SJSA1 (cell line): ENCODE measurements around the gene RPUSD1. TPM values are rescaled to one million over a fixed set of nuclear protein-coding genes. Genes with fewer than 3 reads are reported as not detected.
A peak's percentile ranks its signal among the peaks of the same experiment; 100 is the strongest.

Experiments
- DNase-seq, 2 experiments: peaks; one replicate each; pipeline ENCODE4 v3.0.0-alpha.2; 2015 to 2020; ENCODE audit warnings: low spot score in 2 of 2, low read depth in 1 of 2
- H3K27ac ChIP-seq: fragments of 250-450 bp; sonication (Bioruptor Pico); 2 replicates; pipeline ENCODE4 v1.5.1; 2020; ENCODE audit warnings: mild to moderate bottlenecking, moderate library complexity
- H3K27me3 ChIP-seq: fragments of 250-450 bp; sonication (Bioruptor Pico); replicated peaks from 2 replicates; pipeline ENCODE4 v1.5.1; 2020; ENCODE audit warnings: mild to moderate bottlenecking, moderate library complexity
- H3K36me3 ChIP-seq: fragments of 250-450 bp; sonication (Bioruptor Pico); 2 replicates; pipeline ENCODE4 v1.5.1; 2020; ENCODE audit warnings: mild to moderate bottlenecking
- H3K4me1 ChIP-seq: fragments of 250-450 bp; sonication (Bioruptor Pico); replicated peaks from 2 replicates; pipeline ENCODE4 v1.6.1; 2021; ENCODE audit warnings: mild to moderate bottlenecking
- H3K4me3 ChIP-seq: fragments of 250-450 bp; sonication (Bioruptor Pico); 2 replicates; pipeline ENCODE4 v1.5.1; 2020; ENCODE audit warnings: mild to moderate bottlenecking
- H3K9me3 ChIP-seq: fragments of 250-450 bp; sonication (Bioruptor Pico); replicated peaks from 2 replicates; pipeline ENCODE4 v1.5.1; 2020; ENCODE audit warnings: mild to moderate bottlenecking
- total RNA-seq: library from RNA; depleted of rRNA; stranded (reverse); fragments of >200 nt; shearing (Covaris generic); gene quantifications from 2 replicates; pipeline ENCODE4 v1.2.3, GENCODE V29; 2014

Gene RPUSD1
- total RNA-seq, 1 experiment from 2014 or later: 35.7 TPM

DNA sequence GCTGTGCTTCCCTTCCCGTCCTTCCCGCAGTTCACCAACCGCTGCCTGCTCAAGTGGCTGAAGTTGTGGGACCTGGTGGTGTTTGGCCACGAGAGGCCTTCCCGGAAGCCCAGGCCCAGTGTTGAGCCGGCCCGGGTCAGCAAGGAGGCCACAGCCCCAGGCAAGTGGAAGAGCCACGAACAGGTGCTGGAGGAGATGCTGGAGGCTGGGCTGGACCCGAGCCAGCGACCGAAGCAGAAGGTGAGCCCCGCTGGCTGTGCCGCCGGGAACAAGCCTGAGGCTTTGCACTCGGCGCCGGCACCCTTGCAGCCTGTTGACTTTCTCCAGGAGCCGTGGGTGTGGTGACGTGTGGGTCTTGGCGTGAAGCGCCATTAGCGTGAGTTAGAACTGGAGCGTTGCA lies 3.0 kb upstream of the RPUSD1 start:
- H3K27me3 ChIP-seq: no peaks in the 10 kb centered on the region
- H3K27ac ChIP-seq: no peak overlapping the region
- no peak for DNase-seq
- peaks cover 25% of the 10 kb centered on the region for H3K4me1 ChIP-seq
- H3K9me3 ChIP-seq: peaks cover 5% of the 10 kb centered on the region
- H3K4me3 ChIP-seq: no peak overlapping the region
- H3K36me3 ChIP-seq: peaks cover 74% of the 10 kb centered on the region

DNA sequence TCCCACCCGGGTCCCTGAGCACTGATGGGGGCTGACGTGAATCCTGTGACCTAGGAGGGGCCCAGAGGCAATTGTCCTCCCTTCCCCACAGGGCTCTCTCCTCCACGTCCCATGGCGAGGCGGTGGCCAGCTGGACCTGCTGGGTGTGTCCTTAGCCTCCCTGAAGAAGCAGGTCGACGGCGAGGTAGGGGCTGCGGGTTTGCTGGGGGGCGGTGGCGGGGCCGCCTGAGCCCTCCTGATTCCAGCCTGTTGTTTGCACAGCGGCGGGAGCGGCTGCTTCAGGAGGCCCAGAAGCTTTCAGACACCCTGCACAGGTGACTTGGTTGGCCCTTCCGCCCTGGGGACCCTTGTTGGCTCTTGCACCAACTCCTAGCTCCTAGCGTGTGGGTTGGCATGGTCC lies 1.9 kb upstream of the RPUSD1 start:
- no peak for DNase-seq
- Histone ChIP-seq H3K9me3 (peaks cover 5% of the 10 kb centered on the region), H3K36me3 (peaks cover 79% of the 10 kb centered on the region), H3K27ac (no peak overlapping the region), H3K4me3 (no peak overlapping the region), H3K4me1 (peaks cover 25% of the 10 kb centered on the region), H3K27me3 (no peaks in the 10 kb centered on the region)

DNA sequence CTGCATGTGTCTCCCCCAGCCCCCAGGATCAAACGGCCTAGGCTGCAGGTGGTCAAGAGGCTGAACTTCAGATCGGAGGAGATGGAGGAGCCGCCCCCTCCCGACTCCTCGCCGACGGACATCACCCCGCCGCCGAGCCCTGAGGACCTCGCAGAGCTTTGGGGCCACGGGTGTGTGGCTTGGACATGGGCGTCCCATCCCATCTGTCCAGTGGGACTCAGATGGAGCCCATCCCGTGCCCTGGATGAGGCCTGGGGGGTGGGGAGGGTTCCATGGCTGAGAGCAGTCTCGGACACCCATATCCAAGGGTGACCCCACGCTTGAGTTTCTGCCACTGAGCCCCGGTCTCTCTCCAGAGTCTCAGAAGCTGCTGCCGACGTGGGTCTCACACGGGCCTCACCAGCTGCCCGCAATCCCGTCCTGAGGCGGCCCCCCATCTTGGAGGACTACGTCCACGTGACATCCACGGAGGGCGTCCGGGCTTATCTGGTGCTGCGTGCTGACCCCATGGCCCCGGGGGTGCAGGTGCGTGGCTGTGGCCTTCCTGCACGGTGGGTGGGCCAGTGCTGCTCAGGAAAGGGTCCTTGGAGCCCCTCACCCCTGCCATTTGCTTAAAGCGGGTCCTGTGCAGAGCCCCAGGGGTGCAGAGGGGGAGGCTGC lies 1.1 kb upstream of the RPUSD1 start:
- Histone ChIP-seq H3K9me3 (peaks cover 5% of the 10 kb centered on the region), H3K27me3 (no peaks in the 10 kb centered on the region), H3K27ac (no peak overlapping the region), H3K36me3 (peaks cover 81% of the 10 kb centered on the region), H3K4me3 (peak overlapping the region; percentile 100), H3K4me1 (peaks cover 25% of the 10 kb centered on the region)
- no peak for DNase-seq

- H3K27me3 ChIP-seq: no peaks in the 10 kb centered on the region
- peaks cover 25% of the 10 kb centered on the region for H3K4me1 ChIP-seq
- peaks cover 78% of the 10 kb centered on the region for H3K36me3 ChIP-seq
- H3K9me3 ChIP-seq: peaks cover 5% of the 10 kb centered on the region
- peak within 1 kb of the TSS; percentile 100 for H3K4me3 ChIP-seq
- peak within 1 kb of the TSS; percentile 58 for H3K27ac ChIP-seq
- DNase-seq: peak; percentile 70 to 89
These were observed 382 bp upstream of the RPUSD1 start, which contains the start of gene CHTF18 for GRCh38 chr16:788399-789126. TSS of gene CHTF18 (plus strand) at chr16:788620. CDS start at chr16:788685, 65 bp downstream.

- Histone ChIP-seq H3K9me3 (peaks cover 5% of the 10 kb centered on the region), H3K4me1 (peaks cover 25% of the 10 kb centered on the region), H3K27me3 (peaks cover 11% of the 10 kb centered on the region; the same call in 1 of the 2 replicates), H3K27ac (peak overlapping the region; percentile 52; the same call in 1 of the 2 replicates), H3K4me3 (peak overlapping the region; percentile 100), H3K36me3 (peaks cover 74% of the 10 kb centered on the region)
- DNase-seq: no peak
These were observed 737 bp downstream of the RPUSD1 start for GRCh38 chr16:787321-787966.

DNA sequence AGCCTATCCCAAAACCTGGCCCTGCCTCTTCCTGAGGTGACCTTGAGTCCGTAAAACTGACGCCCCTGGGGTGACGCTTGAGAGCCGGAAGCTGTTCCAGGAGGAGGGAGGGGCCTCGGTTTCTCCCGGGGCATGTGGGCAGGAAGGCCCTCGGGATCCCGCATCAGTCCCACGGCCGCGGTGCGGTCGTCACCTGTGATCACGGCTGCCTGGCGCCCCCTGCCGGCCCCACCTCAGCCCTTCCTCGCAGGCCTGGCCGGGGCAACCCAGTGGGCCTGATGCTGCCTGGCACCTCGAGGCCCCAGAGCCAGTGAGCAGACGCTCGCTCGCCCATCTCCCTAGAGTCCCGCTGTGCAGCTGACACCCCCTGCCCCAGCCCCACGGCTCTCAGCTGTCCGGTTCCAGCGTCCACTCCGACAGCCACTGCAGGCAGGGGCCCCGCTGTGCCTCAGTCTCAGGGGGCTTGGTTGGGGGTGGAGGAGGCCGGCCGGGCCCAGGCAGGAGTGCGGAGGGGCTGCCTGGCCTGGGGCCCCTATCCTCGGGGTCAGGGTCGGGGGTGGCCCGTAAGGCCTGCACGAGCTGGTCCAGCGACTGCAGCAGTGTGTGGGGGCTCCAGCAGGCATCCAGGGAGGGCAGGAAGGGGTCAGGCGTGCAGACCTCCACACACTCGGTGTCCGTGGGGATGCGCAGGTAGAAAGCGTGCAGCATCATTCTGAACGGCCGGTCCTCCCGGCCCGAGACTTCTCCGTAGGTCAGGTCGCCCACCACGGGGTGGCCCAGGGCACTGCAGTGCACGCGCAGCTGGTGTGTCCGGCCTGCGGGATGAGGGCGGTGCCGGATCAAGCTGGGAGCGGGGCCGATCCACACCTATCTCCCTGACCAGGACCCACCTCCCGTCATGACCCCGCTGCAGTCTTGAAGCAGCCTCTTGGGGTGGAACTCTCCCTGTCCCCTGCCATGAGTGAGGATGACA lies 2.3 kb downstream of the RPUSD1 start:
- H3K27me3 ChIP-seq: peaks cover 15% of the 10 kb centered on the region; the same call in 1 of the 2 replicates
- no peak overlapping the region for H3K27ac ChIP-seq
- H3K36me3 ChIP-seq: peaks cover 58% of the 10 kb centered on the region
- no peak for DNase-seq
- peaks cover 25% of the 10 kb centered on the region for H3K4me1 ChIP-seq
- H3K9me3 ChIP-seq: peaks cover 5% of the 10 kb centered on the region
- H3K4me3 ChIP-seq: no peak overlapping the region

GRCh38 chr16:784431-784830 lies 3.8 kb downstream of the RPUSD1 start:
- H3K27me3 ChIP-seq: peaks cover 15% of the 10 kb centered on the region; the same call in 1 of the 2 replicates
- H3K27ac ChIP-seq: no peak overlapping the region
- H3K9me3 ChIP-seq: peaks cover 5% of the 10 kb centered on the region
- DNase-seq: no peak
- H3K4me3 ChIP-seq: no peak overlapping the region
- peaks cover 23% of the 10 kb centered on the region for H3K4me1 ChIP-seq
- peaks cover 44% of the 10 kb centered on the region for H3K36me3 ChIP-seq

DNA sequence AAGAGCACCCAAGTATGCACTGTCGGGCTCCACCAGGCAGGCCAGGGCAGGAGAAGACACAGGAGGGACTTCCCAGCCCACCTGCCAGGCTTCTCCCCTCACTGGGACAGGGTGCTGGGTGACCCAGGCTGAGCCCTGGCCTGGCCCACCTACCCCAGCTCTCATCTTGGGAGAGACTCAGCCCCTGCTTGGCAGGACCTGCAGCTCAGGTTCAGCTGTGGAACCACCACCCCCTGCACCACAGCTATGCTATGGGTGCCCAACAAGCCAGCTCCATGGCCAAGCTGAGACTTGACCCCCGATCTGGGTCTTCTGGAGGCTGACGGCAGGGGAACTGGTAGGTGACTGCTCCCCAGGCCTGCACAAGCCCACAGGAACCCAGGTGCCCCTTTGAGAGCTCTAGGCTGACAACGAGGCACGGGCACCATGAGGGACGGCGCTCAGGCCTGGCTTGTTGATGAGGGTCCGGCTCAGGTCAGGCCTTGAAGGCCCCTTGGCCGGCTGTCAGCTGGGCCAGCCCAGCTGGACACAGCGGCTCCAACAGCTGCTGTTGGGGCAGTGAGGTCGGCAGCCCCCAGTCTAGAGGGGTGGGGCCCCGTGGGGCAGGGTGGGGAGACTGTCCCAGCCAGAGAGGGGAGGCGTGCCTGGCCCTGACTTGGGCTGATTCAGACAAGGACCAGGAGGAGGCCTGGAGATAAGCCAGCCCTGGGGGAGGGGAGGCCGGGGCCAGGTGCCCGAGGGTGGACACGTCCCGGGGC lies 4.6 kb downstream of the RPUSD1 start:
- Histone ChIP-seq H3K4me1 (peaks cover 14% of the 10 kb centered on the region), H3K36me3 (peaks cover 35% of the 10 kb centered on the region), H3K4me3 (no peak overlapping the region), H3K27ac (no peak overlapping the region), H3K27me3 (peaks cover 15% of the 10 kb centered on the region; the same call in 1 of the 2 replicates), H3K9me3 (peaks cover 1% of the 10 kb centered on the region)
- DNase-seq: no peak

- Histone ChIP-seq H3K27ac (no peak overlapping the region), H3K27me3 (peaks cover 15% of the 10 kb centered on the region; the same call in 1 of the 2 replicates), H3K4me3 (no peak overlapping the region), H3K36me3 (peaks cover 31% of the 10 kb centered on the region), H3K9me3 (no peaks in the 10 kb centered on the region), H3K4me1 (peaks cover 11% of the 10 kb centered on the region)
- DNase-seq: no peak
These were observed 5.3 kb downstream of the RPUSD1 start for GRCh38 chr16:782766-783403.

DNA sequence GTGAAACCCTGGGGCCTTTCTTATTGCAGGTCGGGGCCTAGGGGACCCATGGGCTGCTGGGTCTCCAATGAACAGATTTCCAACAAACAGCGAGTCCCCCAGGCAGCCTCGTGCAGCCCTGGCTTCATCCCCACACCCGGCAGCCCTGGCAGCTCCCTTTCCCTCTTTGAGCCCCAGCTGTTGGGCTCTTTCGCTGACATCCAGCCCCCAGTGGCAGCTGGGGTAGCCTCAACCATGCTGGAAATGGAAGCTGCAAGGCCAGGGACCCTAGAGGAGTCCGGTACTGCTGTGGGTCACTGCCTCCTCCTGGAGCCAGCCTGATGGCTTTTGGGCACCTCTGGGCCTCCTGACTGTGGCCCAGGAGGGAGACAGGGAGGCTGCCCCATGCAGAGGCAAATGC lies 5.9 kb downstream of the RPUSD1 start:
- no peak for DNase-seq
- Histone ChIP-seq H3K4me1 (peaks cover 5% of the 10 kb centered on the region), H3K4me3 (no peak overlapping the region), H3K27ac (no peak overlapping the region), H3K36me3 (peaks cover 27% of the 10 kb centered on the region), H3K27me3 (peaks cover 15% of the 10 kb centered on the region; the same call in 1 of the 2 replicates), H3K9me3 (no peaks in the 10 kb centered on the region)

DNA sequence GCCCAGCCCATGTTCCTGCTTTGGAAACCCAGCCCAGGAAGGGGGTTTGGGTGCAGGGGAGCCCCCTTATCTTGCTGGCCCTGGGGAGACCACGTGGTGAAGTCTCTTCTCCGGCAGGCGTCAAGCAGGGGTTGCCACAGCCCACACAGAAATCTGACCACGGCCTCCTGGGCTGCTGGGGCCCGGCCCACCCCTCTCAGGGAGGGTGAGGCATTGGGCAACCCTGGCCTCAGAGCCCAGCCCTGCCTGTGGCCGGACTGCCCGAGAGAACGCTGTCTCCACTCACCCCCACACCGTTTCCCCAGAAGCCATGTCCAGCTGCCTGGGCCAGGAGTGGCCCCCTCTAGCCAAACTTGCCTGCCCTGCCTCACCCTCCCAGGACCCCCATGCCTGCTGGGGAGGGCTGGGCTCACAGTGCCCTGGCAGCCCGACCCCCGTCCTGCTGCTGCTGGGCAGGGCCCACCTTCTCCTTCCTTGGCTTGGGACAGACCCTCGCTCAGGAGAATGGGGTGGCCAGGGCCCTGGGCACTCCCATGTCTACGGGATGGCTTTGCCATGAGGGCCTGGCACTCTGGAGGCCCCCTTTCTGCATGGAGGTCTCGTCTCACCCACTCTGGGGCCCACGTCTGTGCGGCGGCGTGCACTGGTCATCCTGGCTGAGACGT lies 6.7 kb downstream of the RPUSD1 start:
- no peak for DNase-seq
- Histone ChIP-seq H3K4me1 (no peaks in the 10 kb centered on the region), H3K4me3 (no peak overlapping the region), H3K36me3 (peaks cover 19% of the 10 kb centered on the region), H3K27me3 (peaks cover 15% of the 10 kb centered on the region; the same call in 1 of the 2 replicates), H3K27ac (no peak overlapping the region), H3K9me3 (no peaks in the 10 kb centered on the region)

DNA sequence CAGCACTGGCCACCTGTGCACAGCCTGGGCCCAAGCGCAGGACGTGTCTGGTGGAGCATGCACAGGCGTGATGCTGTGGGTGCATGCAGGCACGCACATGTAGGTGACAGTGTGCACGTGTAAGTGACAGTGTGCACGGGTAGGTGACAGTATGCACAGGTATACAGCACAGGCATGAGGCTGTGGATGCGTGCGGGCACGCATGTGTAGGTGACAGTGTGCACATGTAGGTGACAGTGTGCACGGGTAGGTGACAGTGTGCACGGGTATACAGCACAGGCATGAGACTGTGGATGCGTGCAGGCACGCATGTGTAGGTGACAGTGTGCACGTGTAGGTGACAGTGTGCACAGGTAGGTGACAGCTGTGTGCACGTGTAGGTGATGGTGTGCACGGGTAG lies 7.9 kb downstream of the RPUSD1 start:
- Histone ChIP-seq H3K27me3 (peaks cover 15% of the 10 kb centered on the region; the same call in 1 of the 2 replicates), H3K4me1 (no peaks in the 10 kb centered on the region), H3K4me3 (no peak overlapping the region), H3K9me3 (no peaks in the 10 kb centered on the region), H3K27ac (no peak overlapping the region), H3K36me3 (peaks cover 7% of the 10 kb centered on the region)
- DNase-seq: no peak
